Measurements from ENCODE around the gene RBM23. TPM values are rescaled to one million over a fixed set of nuclear protein-coding genes. Genes with fewer than 3 reads are reported as not detected.

RBM23 gene
- total and polyA plus RNA-seq, 9 of the 15 experiments (the other 6 are each of a cell fraction or from before 2014, with no cell fraction given): 46.0 to 102 (median 58.5) TPM

DNA sequence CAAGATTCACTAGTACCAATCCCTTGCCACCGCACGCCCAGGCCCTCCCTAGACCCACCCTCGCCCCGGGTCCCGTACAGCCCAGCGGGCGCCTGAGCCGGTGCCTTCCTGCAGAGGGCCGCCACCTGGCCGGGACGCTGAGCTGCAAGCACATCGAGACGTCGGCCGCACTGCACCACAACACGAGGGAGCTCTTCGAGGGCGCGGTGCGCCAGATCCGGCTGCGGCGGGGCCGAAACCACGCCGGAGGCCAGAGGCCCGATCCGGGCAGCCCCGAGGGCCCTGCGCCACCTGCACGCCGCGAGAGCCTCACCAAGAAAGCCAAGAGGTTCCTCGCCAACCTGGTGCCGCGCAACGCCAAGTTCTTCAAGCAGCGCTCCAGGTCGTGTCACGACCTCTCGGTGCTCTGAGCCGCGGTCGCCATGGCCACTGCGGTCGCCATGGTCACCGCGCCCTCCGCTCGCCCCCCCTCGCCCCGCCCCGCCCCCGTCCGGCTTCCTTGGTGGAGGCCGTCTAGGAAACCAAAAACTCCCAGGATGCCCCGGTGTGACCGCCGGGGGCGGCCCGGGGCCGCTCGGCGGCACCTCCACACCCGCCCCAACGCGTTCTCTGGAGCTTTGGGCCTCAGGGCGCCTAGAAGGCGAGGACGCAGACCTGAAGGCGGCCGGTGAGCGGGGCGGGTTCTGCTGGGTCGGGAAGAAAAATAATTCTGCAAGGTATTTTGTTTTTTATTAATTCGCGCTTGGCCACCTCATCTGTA lies 32.3 kb downstream of the RBM23 start (continued):
- TF ChIP-seq, protein P1, sequence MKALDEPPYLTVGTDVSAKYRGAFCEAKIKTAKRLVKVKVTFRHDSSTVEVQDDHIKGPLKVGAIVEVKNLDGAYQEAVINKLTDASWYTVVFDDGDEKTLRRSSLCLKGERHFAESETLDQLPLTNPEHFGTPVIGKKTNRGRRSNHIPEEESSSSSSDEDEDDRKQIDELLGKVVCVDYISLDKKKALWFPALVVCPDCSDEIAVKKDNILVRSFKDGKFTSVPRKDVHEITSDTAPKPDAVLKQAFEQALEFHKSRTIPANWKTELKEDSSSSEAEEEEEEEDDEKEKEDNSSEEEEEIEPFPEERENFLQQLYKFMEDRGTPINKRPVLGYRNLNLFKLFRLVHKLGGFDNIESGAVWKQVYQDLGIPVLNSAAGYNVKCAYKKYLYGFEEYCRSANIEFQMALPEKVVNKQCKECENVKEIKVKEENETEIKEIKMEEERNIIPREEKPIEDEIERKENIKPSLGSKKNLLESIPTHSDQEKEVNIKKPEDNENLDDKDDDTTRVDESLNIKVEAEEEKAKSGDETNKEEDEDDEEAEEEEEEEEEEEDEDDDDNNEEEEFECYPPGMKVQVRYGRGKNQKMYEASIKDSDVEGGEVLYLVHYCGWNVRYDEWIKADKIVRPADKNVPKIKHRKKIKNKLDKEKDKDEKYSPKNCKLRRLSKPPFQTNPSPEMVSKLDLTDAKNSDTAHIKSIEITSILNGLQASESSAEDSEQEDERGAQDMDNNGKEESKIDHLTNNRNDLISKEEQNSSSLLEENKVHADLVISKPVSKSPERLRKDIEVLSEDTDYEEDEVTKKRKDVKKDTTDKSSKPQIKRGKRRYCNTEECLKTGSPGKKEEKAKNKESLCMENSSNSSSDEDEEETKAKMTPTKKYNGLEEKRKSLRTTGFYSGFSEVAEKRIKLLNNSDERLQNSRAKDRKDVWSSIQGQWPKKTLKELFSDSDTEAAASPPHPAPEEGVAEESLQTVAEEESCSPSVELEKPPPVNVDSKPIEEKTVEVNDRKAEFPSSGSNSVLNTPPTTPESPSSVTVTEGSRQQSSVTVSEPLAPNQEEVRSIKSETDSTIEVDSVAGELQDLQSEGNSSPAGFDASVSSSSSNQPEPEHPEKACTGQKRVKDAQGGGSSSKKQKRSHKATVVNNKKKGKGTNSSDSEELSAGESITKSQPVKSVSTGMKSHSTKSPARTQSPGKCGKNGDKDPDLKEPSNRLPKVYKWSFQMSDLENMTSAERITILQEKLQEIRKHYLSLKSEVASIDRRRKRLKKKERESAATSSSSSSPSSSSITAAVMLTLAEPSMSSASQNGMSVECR (CRISPR knock-in tag; IDR thresholded peaks at IDR 0.05): peak; percentile 30; the same call in 1 of the 2 replicates
- TF ChIP-seq, protein P2, sequence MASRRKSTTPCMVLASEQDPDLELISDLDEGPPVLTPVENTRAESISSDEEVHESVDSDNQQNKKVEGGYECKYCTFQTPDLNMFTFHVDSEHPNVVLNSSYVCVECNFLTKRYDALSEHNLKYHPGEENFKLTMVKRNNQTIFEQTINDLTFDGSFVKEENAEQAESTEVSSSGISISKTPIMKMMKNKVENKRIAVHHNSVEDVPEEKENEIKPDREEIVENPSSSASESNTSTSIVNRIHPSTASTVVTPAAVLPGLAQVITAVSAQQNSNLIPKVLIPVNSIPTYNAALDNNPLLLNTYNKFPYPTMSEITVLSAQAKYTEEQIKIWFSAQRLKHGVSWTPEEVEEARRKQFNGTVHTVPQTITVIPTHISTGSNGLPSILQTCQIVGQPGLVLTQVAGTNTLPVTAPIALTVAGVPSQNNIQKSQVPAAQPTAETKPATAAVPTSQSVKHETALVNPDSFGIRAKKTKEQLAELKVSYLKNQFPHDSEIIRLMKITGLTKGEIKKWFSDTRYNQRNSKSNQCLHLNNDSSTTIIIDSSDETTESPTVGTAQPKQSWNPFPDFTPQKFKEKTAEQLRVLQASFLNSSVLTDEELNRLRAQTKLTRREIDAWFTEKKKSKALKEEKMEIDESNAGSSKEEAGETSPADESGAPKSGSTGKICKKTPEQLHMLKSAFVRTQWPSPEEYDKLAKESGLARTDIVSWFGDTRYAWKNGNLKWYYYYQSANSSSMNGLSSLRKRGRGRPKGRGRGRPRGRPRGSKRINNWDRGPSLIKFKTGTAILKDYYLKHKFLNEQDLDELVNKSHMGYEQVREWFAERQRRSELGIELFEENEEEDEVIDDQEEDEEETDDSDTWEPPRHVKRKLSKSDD (conservative IDR thresholded peaks at IDR 0.05; ENCODE audit: low read length): no peak; the same call in 1 of the 2 replicates
- TF ChIP-seq PML (IDR thresholded peaks at IDR 0.05; ENCODE audit: low read length) (peak; percentile 55; the same call in 1 of the 2 replicates), HEY1 (CRISPR knock-in tag; IDR thresholded peaks at IDR 0.05; ENCODE audit: borderline replicate concordance) (no peak), SMARCC2 (IDR thresholded peaks at IDR 0.05; ENCODE audit: low read depth) (no peak), ZSCAN29 (IDR thresholded peaks at IDR 0.05) (no peak), NR3C1 (CRISPR knock-in tag; IDR thresholded peaks at IDR 0.05) (peak; percentile 86; the same call in 1 of the 2 replicates), ZC3H11A (IDR thresholded peaks at IDR 0.05; ENCODE audit: low read depth, low read length) (no peak), SLC30A9 (CRISPR knock-in tag; IDR thresholded peaks at IDR 0.05) (no peak)
- TF ChIP-seq, protein P3, sequence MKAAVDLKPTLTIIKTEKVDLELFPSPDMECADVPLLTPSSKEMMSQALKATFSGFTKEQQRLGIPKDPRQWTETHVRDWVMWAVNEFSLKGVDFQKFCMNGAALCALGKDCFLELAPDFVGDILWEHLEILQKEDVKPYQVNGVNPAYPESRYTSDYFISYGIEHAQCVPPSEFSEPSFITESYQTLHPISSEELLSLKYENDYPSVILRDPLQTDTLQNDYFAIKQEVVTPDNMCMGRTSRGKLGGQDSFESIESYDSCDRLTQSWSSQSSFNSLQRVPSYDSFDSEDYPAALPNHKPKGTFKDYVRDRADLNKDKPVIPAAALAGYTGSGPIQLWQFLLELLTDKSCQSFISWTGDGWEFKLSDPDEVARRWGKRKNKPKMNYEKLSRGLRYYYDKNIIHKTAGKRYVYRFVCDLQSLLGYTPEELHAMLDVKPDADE (conservative IDR thresholded peaks at IDR 0.05; ENCODE audit: control insufficient read depth, low read depth, low read length): no peak
- TF ChIP-seq, protein P4, sequence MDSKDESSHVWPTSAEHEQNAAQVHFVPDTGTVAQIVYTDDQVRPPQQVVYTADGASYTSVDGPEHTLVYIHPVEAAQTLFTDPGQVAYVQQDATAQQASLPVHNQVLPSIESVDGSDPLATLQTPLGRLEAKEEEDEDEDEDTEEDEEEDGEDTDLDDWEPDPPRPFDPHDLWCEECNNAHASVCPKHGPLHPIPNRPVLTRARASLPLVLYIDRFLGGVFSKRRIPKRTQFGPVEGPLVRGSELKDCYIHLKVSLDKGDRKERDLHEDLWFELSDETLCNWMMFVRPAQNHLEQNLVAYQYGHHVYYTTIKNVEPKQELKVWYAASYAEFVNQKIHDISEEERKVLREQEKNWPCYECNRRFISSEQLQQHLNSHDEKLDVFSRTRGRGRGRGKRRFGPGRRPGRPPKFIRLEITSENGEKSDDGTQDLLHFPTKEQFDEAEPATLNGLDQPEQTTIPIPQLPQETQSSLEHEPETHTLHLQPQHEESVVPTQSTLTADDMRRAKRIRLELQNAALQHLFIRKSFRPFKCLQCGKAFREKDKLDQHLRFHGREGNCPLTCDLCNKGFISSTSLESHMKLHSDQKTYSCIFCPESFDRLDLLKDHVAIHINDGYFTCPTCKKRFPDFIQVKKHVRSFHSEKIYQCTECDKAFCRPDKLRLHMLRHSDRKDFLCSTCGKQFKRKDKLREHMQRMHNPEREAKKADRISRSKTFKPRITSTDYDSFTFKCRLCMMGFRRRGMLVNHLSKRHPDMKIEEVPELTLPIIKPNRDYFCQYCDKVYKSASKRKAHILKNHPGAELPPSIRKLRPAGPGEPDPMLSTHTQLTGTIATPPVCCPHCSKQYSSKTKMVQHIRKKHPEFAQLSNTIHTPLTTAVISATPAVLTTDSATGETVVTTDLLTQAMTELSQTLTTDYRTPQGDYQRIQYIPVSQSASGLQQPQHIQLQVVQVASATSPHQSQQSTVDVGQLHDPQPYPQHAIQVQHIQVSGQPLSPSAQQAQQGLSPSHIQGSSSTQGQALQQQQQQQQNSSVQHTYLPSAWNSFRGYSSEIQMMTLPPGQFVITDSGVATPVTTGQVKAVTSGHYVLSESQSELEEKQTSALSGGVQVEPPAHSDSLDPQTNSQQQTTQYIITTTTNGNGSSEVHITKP (IDR thresholded peaks at IDR 0.05; ENCODE audit: partially characterized antibody): no peak

Data from K562 (cell line).